K562 (cell line): ENCODE results near the gene DIP2C.

Experiments
- ELF4 ChIP-seq: fragments of 450-650 bp; formaldehyde crosslinking; IDR thresholded peaks from 2 replicates; pipeline ENCODE4 v1.4.0; 2022; ENCODE audit warnings: missing genetic modification characterization
- EP300 ChIP-seq: IDR thresholded peaks from 2 replicates; pipeline ENCODE4 v1.6.1; 2012; ENCODE audit warnings: low read length, improper control_type of control experiment
- GABPB1 ChIP-seq: sonication (generic); formaldehyde crosslinking; IDR thresholded peaks from 2 replicates; pipeline ENCODE4 v1.8.0; 2022; ENCODE audit warnings: mild to moderate bottlenecking, missing genetic modification reagents
- MEF2A ChIP-seq: IDR thresholded peaks from 2 replicates; pipeline ENCODE4 v1.6.1; 2011; ENCODE audit warnings: low read depth, mild to moderate bottlenecking, low read length, moderate library complexity; ENCODE audit not compliant: control insufficient read depth
- PHF21A ChIP-seq: fragments of 450-650 bp; IDR thresholded peaks from 2 replicates; pipeline ENCODE4 v1.6.1; 2017; ENCODE audit warnings: low read depth, borderline replicate concordance
- POLR2AphosphoS5 ChIP-seq: IDR thresholded peaks from 2 replicates; pipeline ENCODE4 v1.6.1; 2011; ENCODE audit warnings: mild to moderate bottlenecking, low read depth, low read length, moderate library complexity; ENCODE audit not compliant: control insufficient read depth, insufficient read depth
- SMAD4 ChIP-seq: fragments of 250-450 bp; sonication (Bioruptor Pico); conservative IDR thresholded peaks from 2 replicates; pipeline ENCODE4 v1.8.0; 2021; ENCODE audit warnings: inconsistent platforms, mild to moderate bottlenecking, moderate library complexity
- SRF ChIP-seq, 2 experiments: fragments of 250-450, 450-650 bp in 1 of 2; sonication (Bioruptor Pico) in 1 of 2; sonication (generic) in 1 of 2; formaldehyde crosslinking; IDR thresholded peaks; 2 replicates each; pipeline versions ENCODE4 v1.5.0 to v1.5.1; 2020 to 2022; ENCODE audit warnings: mild to moderate bottlenecking in 1 of 2, missing genetic modification reagents in 1 of 2
- ZC3H11A ChIP-seq: IDR thresholded peaks from 2 replicates; pipeline ENCODE4 v1.6.1; 2012; ENCODE audit warnings: low read depth, low read length, improper control_type of control experiment
- ZEB2 ChIP-seq: fragments of 450-650 bp; IDR thresholded peaks from 2 replicates; pipeline ENCODE4 v1.6.1; 2016
- ZNF140 ChIP-seq: fragments of 250-450 bp; sonication (Bioruptor Pico); IDR thresholded peaks from 2 replicates; pipeline ENCODE4 v1.8.0; 2021; ENCODE audit warnings: moderate library complexity, mild to moderate bottlenecking, inconsistent platforms
- TF ChIP-seq, protein P1 (sequence below), 2 experiments: fragments of 450-650 bp in 1 of 2; IDR thresholded peaks; 2 replicates each; pipeline ENCODE4 v1.6.1; 2011 to 2017; ENCODE audit warnings: low read depth in 2 of 2, antibody characterized with exemption in 1 of 2, borderline replicate concordance in 1 of 2, low read length in 1 of 2, mild to moderate bottlenecking in 1 of 2, mixed read lengths in 1 of 2; ENCODE audit not compliant: control insufficient read depth in 1 of 2
- TF ChIP-seq, protein P2 (sequence below), 3 experiments: IDR thresholded peaks in 2 of 3; conservative IDR thresholded peaks in 1 of 3; 2 replicates each; pipeline ENCODE4 v1.5.1; 2011 to 2012; ENCODE audit warnings: low read length in 3 of 3, mild to moderate bottlenecking in 3 of 3, control low read depth in 2 of 3, improper control_type of control experiment in 1 of 3, inconsistent platforms in 1 of 3, low read depth in 1 of 3, mixed read lengths in 1 of 3, moderate library complexity in 1 of 3; ENCODE audit not compliant: insufficient read depth in 2 of 3
- TF ChIP-seq, protein P3 (sequence below), 2 experiments: IDR thresholded peaks in 1 of 2; conservative IDR thresholded peaks in 1 of 2; 2 replicates each; pipeline ENCODE4 v1.6.1; 2016; ENCODE audit warnings: low read depth in 2 of 2, mild to moderate bottlenecking in 1 of 2, missing compliant biosample characterization in 1 of 2, missing genetic modification characterization in 1 of 2, moderate library complexity in 1 of 2

DNA sequence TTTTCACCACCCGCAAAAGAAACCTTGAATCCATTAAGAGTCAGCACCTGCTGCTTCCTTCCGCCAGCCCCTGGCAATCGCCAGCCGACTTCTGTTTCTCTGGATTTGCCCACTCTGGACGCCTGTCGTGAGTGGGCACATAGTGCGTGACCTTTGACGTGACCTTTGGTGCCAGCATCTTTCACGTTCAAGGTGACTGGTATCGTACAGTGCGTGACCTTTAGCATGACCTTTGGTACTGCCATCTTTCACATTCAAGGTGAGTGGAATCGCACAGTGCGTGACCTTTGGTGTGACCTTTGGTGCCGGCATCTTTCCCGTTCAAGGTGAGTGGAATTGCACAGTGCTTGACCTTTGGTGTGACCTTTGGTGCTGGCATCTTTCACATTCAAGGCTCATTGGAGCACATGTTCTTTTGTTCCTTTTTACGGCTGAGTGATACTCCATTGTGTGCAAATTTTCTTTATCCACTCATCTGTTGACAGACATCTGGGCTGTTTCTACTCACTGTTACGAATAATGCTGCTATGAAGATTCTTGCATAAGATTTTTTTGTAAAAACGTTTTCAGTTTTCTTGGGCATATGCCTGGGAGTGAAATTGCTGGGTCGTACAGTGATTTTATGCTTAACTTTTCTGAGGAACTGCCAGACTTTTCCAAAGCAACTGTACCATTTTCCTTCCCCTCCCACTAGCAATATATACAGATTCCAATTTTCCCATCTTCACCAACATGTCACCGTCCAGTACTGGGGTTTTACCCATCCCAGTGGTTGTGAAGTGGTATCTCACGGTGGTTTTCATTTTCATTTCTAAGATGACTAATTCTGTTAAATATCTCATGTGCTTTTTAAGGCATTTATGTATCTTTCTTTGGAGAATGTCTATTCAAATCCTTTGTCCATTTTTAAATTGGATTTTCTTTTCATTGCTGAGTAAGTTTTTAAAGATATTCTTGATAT, 145.3 kb downstream of the DIP2C start:
- no peak for TF ChIP-seq ZEB2
- TF ChIP-seq SMAD4 (CRISPR knock-in tag): no peak
- TF ChIP-seq ZC3H11A: no peak
- TF ChIP-seq, protein P1, sequence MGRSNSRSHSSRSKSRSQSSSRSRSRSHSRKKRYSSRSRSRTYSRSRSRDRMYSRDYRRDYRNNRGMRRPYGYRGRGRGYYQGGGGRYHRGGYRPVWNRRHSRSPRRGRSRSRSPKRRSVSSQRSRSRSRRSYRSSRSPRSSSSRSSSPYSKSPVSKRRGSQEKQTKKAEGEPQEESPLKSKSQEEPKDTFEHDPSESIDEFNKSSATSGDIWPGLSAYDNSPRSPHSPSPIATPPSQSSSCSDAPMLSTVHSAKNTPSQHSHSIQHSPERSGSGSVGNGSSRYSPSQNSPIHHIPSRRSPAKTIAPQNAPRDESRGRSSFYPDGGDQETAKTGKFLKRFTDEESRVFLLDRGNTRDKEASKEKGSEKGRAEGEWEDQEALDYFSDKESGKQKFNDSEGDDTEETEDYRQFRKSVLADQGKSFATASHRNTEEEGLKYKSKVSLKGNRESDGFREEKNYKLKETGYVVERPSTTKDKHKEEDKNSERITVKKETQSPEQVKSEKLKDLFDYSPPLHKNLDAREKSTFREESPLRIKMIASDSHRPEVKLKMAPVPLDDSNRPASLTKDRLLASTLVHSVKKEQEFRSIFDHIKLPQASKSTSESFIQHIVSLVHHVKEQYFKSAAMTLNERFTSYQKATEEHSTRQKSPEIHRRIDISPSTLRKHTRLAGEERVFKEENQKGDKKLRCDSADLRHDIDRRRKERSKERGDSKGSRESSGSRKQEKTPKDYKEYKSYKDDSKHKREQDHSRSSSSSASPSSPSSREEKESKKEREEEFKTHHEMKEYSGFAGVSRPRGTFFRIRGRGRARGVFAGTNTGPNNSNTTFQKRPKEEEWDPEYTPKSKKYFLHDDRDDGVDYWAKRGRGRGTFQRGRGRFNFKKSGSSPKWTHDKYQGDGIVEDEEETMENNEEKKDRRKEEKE (IDR thresholded peaks at IDR 0.05; ENCODE audit: borderline replicate concordance in 1 of 2, control insufficient read depth in 1 of 2, low read depth in 2 of 2, low read length in 1 of 2): no peak
- no peak for TF ChIP-seq SRF (CRISPR knock-in tag; IDR thresholded peaks at IDR 0.05)
- TF ChIP-seq, protein P2, sequence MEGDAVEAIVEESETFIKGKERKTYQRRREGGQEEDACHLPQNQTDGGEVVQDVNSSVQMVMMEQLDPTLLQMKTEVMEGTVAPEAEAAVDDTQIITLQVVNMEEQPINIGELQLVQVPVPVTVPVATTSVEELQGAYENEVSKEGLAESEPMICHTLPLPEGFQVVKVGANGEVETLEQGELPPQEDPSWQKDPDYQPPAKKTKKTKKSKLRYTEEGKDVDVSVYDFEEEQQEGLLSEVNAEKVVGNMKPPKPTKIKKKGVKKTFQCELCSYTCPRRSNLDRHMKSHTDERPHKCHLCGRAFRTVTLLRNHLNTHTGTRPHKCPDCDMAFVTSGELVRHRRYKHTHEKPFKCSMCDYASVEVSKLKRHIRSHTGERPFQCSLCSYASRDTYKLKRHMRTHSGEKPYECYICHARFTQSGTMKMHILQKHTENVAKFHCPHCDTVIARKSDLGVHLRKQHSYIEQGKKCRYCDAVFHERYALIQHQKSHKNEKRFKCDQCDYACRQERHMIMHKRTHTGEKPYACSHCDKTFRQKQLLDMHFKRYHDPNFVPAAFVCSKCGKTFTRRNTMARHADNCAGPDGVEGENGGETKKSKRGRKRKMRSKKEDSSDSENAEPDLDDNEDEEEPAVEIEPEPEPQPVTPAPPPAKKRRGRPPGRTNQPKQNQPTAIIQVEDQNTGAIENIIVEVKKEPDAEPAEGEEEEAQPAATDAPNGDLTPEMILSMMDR (IDR thresholded peaks at IDR 0.05 in 2 of 3, conservative IDR thresholded peaks at IDR 0.05 in 1 of 3; ENCODE audit: insufficient read depth in 2 of 3, low read depth in 1 of 3, low read length in 3 of 3): no peak
- no peak for TF ChIP-seq ZNF140 (CRISPR knock-in tag)
- no peak for TF ChIP-seq PHF21A
- no peak for TF ChIP-seq EP300
- no peak for TF ChIP-seq MEF2A
- no peak for TF ChIP-seq POLR2AphosphoS5
- TF ChIP-seq, protein P3, sequence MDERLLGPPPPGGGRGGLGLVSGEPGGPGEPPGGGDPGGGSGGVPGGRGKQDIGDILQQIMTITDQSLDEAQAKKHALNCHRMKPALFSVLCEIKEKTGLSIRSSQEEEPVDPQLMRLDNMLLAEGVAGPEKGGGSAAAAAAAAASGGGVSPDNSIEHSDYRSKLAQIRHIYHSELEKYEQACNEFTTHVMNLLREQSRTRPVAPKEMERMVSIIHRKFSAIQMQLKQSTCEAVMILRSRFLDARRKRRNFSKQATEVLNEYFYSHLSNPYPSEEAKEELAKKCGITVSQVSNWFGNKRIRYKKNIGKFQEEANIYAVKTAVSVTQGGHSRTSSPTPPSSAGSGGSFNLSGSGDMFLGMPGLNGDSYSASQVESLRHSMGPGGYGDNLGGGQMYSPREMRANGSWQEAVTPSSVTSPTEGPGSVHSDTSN (CRISPR knock-in tag; IDR thresholded peaks at IDR 0.05; ENCODE audit: low read depth): no peak
- TF ChIP-seq, protein P3 (tag; conservative IDR thresholded peaks at IDR 0.05; ENCODE audit: low read depth): no peak
- no peak for TF ChIP-seq GABPB1 (CRISPR knock-in tag)
- TF ChIP-seq ELF4: no peak
